HEK293 (cell line): ENCODE data around the gene TMEM259.

Source experiments
- AEBP2 ChIP-seq: fragments of 450-650 bp; formaldehyde crosslinking; IDR thresholded peaks from 2 replicates; pipeline ENCODE4 v1.5.1; 2016; ENCODE audit warnings: missing biosample characterization, missing genetic modification characterization, borderline replicate concordance
- BCL11B ChIP-seq: fragments of 450-650 bp; formaldehyde crosslinking; IDR thresholded peaks from 2 replicates; pipeline ENCODE4 v1.5.1; 2016; ENCODE audit warnings: low read depth, missing biosample characterization, missing genetic modification characterization
- ELK4 ChIP-seq: IDR thresholded peaks from 2 replicates; pipeline ENCODE4 v1.6.1; 2011; ENCODE audit warnings: mild to moderate bottlenecking, low read depth, low read length, borderline replicate concordance
- FEZF1 ChIP-seq: fragments of 450-650 bp; formaldehyde crosslinking; IDR thresholded peaks from 2 replicates; pipeline ENCODE4 v1.5.1; 2016; ENCODE audit warnings: missing biosample characterization, missing genetic modification characterization
- HOXA7 ChIP-seq: sonication (generic); formaldehyde crosslinking; IDR thresholded peaks from 2 replicates; pipeline ENCODE4 v1.8.1; 2022; ENCODE audit warnings: missing genetic modification reagents, borderline replicate concordance
- IKZF3 ChIP-seq: fragments of 450-650 bp; IDR thresholded peaks from 2 replicates; pipeline ENCODE4 v1.5.0; 2018; ENCODE audit warnings: missing biosample characterization, mild to moderate bottlenecking, missing genetic modification characterization, moderate library complexity
- KLF1 ChIP-seq: fragments of 450-650 bp; formaldehyde crosslinking; IDR thresholded peaks from 2 replicates; pipeline ENCODE4 v1.5.1; 2016; ENCODE audit warnings: missing biosample characterization, missing genetic modification characterization
- KLF8 ChIP-seq: fragments of 450-650 bp; formaldehyde crosslinking; IDR thresholded peaks from 2 replicates; pipeline ENCODE4 v1.5.1; 2016; ENCODE audit warnings: missing biosample characterization, missing genetic modification characterization
- REPIN1 ChIP-seq: fragments of 450-650 bp; formaldehyde crosslinking; IDR thresholded peaks from 2 replicates; pipeline ENCODE4 v1.5.1; 2017; ENCODE audit warnings: missing biosample characterization, missing genetic modification characterization, low read depth
- YY1 ChIP-seq: fragments of 450-650 bp; formaldehyde crosslinking; IDR thresholded peaks from 2 replicates; pipeline ENCODE4 v1.5.1; 2018; ENCODE audit warnings: missing biosample characterization, missing genetic modification characterization
- ZBTB17 ChIP-seq: fragments of 450-650 bp; formaldehyde crosslinking; IDR thresholded peaks from 2 replicates; pipeline ENCODE4 v1.5.1; 2016; ENCODE audit warnings: missing biosample characterization, missing genetic modification characterization
- ZBTB20 ChIP-seq: fragments of 450-650 bp; formaldehyde crosslinking; IDR thresholded peaks from 2 replicates; pipeline ENCODE4 v1.5.1; 2016; ENCODE audit warnings: missing biosample characterization, missing genetic modification characterization
- ZFHX2 ChIP-seq: fragments of 450-650 bp; formaldehyde crosslinking; conservative IDR thresholded peaks from 2 replicates; pipeline ENCODE4 v1.5.1; 2016; ENCODE audit warnings: missing biosample characterization, missing genetic modification characterization
- ZFP3 ChIP-seq: fragments of 450-650 bp; formaldehyde crosslinking; IDR thresholded peaks from 2 replicates; pipeline ENCODE4 v1.5.1; 2016; ENCODE audit warnings: low read depth, missing biosample characterization, missing genetic modification characterization
- ZNF155 ChIP-seq: fragments of 450-650 bp; formaldehyde crosslinking; IDR thresholded peaks from 2 replicates; pipeline ENCODE4 v1.5.1; 2016; ENCODE audit warnings: missing biosample characterization, missing genetic modification characterization
- ZNF16 ChIP-seq: fragments of 450-650 bp; formaldehyde crosslinking; IDR thresholded peaks from 2 replicates; pipeline ENCODE4 v1.5.1; 2016; ENCODE audit warnings: low read depth, missing biosample characterization, missing genetic modification characterization
- ZNF175 ChIP-seq: fragments of 450-650 bp; formaldehyde crosslinking; IDR thresholded peaks from 2 replicates; pipeline ENCODE4 v1.5.1; 2016; ENCODE audit warnings: missing biosample characterization, missing genetic modification characterization
- ZNF274 ChIP-seq, 2 experiments: fragments of 200-500 bp in 1 of 2; fragments of 450-650 bp in 1 of 2; sonication (Bioruptor generic) in 1 of 2; formaldehyde crosslinking in 1 of 2; IDR thresholded peaks; 2 replicates each; pipeline versions ENCODE4 v1.5.1 to v1.6.1; 2014 to 2016; ENCODE audit warnings: borderline replicate concordance in 1 of 2, inconsistent platforms in 1 of 2, low read length in 1 of 2, missing biosample characterization in 1 of 2, missing genetic modification characterization in 1 of 2
- ZNF311 ChIP-seq: fragments of 450-650 bp; formaldehyde crosslinking; IDR thresholded peaks from 2 replicates; pipeline ENCODE4 v1.5.1; 2017; ENCODE audit warnings: missing biosample characterization, missing genetic modification characterization, borderline replicate concordance
- ZNF324 ChIP-seq: fragments of 450-650 bp; formaldehyde crosslinking; IDR thresholded peaks from 2 replicates; pipeline ENCODE4 v1.5.1; 2016; ENCODE audit warnings: missing biosample characterization, missing genetic modification characterization
- ZNF335 ChIP-seq: fragments of 450-650 bp; formaldehyde crosslinking; conservative IDR thresholded peaks from 2 replicates; pipeline ENCODE4 v1.5.1; 2016; ENCODE audit warnings: missing biosample characterization, missing genetic modification characterization
- ZNF350 ChIP-seq: fragments of 450-650 bp; formaldehyde crosslinking; IDR thresholded peaks from 2 replicates; pipeline ENCODE4 v1.5.0; 2017; ENCODE audit warnings: missing biosample characterization, mild to moderate bottlenecking, missing genetic modification characterization
- ZNF549 ChIP-seq: fragments of 450-650 bp; IDR thresholded peaks from 2 replicates; pipeline ENCODE4 v1.5.1; 2018; ENCODE audit warnings: missing biosample characterization, missing genetic modification characterization, mild to moderate bottlenecking, inconsistent platforms, moderate library complexity
- ZNF561 ChIP-seq: fragments of 450-650 bp; IDR thresholded peaks from 2 replicates; pipeline ENCODE4 v1.5.1; 2018; ENCODE audit warnings: missing biosample characterization, missing genetic modification characterization, borderline replicate concordance
- ZNF571 ChIP-seq: fragments of 450-650 bp; formaldehyde crosslinking; IDR thresholded peaks from 2 replicates; pipeline ENCODE4 v1.5.0; 2017; ENCODE audit warnings: missing biosample characterization, missing genetic modification characterization
- ZNF600 ChIP-seq: fragments of 450-650 bp; formaldehyde crosslinking; IDR thresholded peaks from 2 replicates; pipeline ENCODE4 v1.5.1; 2016; ENCODE audit warnings: missing biosample characterization, missing genetic modification characterization
- ZNF664 ChIP-seq: fragments of 450-650 bp; formaldehyde crosslinking; IDR thresholded peaks from 2 replicates; pipeline ENCODE4 v1.5.1; 2016; ENCODE audit warnings: missing biosample characterization, missing genetic modification characterization
- ZNF701 ChIP-seq: fragments of 450-650 bp; formaldehyde crosslinking; IDR thresholded peaks from 2 replicates; pipeline ENCODE4 v1.5.1; 2016; ENCODE audit warnings: missing biosample characterization, missing genetic modification characterization
- ZNF776 ChIP-seq: fragments of 450-650 bp; formaldehyde crosslinking; IDR thresholded peaks from 2 replicates; pipeline ENCODE4 v1.5.0; 2017; ENCODE audit warnings: missing biosample characterization, missing genetic modification characterization, borderline replicate concordance
- ZNF792 ChIP-seq: fragments of 450-650 bp; formaldehyde crosslinking; IDR thresholded peaks from 2 replicates; pipeline ENCODE4 v1.5.1; 2016; ENCODE audit warnings: missing biosample characterization, missing genetic modification characterization
- ZSCAN30 ChIP-seq: fragments of 450-650 bp; IDR thresholded peaks from 2 replicates; pipeline ENCODE4 v1.5.1; 2018; ENCODE audit warnings: missing biosample characterization, mild to moderate bottlenecking, missing genetic modification characterization, moderate library complexity
- TF ChIP-seq, protein P1 (sequence below): fragments of 450-650 bp; formaldehyde crosslinking; IDR thresholded peaks from 2 replicates; pipeline ENCODE4 v1.5.1; 2016; ENCODE audit warnings: missing biosample characterization, missing genetic modification characterization
- TF ChIP-seq, protein P2 (sequence below): fragments of 450-650 bp; formaldehyde crosslinking; IDR thresholded peaks from 2 replicates; pipeline ENCODE4 v1.5.1; 2016; ENCODE audit warnings: missing biosample characterization, missing genetic modification characterization, low read depth
- TF ChIP-seq, protein P3 (sequence below): fragments of 450-650 bp; IDR thresholded peaks from 2 replicates; pipeline ENCODE4 v1.5.1; 2018; ENCODE audit warnings: missing biosample characterization, missing genetic modification characterization

The TMEM259 gene

DNA sequence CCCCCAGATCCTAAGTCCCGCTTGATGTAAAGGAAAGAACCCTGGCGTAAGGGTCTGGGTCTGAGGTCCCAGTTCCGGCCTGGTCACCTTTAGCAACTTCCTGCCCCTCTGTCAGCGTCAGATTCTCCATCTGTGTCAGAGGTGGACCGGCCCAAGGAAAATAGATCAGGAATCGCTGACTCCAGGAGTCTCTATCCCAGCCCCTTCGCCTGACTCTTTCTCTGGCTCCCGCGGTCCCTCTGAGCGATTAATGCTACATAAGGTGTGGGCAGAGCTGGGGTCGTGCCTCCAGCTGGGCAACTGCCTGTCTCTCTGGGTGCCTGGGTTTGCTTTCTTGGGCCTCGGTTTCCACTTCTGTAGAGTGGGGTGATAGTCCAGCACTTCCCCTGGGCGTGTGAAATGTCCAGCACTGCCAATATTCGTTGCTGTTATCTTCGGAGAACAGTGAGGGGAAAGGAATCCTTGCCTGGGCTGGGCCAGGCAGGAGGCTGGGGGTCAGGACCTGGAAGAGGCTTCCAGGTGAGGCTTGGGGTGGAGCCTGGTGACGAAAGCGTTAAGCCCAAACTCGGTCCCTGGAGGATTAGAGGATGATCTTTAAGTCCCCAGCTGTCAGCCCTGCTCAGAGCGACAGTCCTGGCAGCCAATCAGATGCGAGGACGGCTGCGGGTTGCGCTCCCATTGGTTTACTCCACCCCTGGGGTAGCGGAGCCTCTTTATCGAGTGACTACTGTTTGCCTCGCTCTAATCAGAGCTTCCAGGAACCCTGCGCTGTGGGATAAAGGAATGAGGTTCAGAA lies 19.8 kb upstream of the TMEM259 start (continued):
- TF ChIP-seq ZNF324 (tag by site-specific recombination) (peak; percentile 57), KLF1 (tag by site-specific recombination) (peak; percentile 74), ZNF776 (tag by site-specific recombination) (no peak), ZNF16 (tag by site-specific recombination) (no peak; the same call in 1 of the 2 replicates), ZNF549 (tag by site-specific recombination) (no peak), ZNF600 (tag by site-specific recombination) (no peak), ZNF561 (tag by site-specific recombination) (no peak), AEBP2 (tag by site-specific recombination) (no peak), ZFP3 (tag by site-specific recombination) (no peak), IKZF3 (tag by site-specific recombination) (no peak; the same call in none of the 2 replicates), YY1 (no peak), ZNF155 (tag by site-specific recombination) (no peak), REPIN1 (no peak), ZNF274 (IDR thresholded peaks at IDR 0.05; ENCODE audit: low read length) (no peak), ZNF274 (tag by site-specific recombination; IDR thresholded peaks at IDR 0.05; ENCODE audit: borderline replicate concordance) (no peak), ZNF350 (tag by site-specific recombination) (no peak), ZNF311 (tag by site-specific recombination) (no peak), FEZF1 (tag by site-specific recombination) (no peak), ZBTB17 (tag by site-specific recombination) (no peak), ZSCAN30 (tag by site-specific recombination) (no peak; the same call in 1 of the 2 replicates), ZNF792 (tag by site-specific recombination) (peak; percentile 99), ZNF335 (tag by site-specific recombination) (no peak; the same call in 1 of the 2 replicates), HOXA7 (CRISPR knock-in tag) (no peak), ZNF175 (tag by site-specific recombination) (no peak), ZNF664 (tag by site-specific recombination) (peak; percentile 87), ELK4 (no peak), ZNF701 (tag by site-specific recombination) (no peak), BCL11B (tag by site-specific recombination) (no peak; the same call in 1 of the 2 replicates), KLF8 (tag by site-specific recombination) (peak; percentile 95), ZNF571 (tag by site-specific recombination) (no peak), ZFHX2 (tag by site-specific recombination) (no peak), ZBTB20 (no peak)
- TF ChIP-seq, protein P1, sequence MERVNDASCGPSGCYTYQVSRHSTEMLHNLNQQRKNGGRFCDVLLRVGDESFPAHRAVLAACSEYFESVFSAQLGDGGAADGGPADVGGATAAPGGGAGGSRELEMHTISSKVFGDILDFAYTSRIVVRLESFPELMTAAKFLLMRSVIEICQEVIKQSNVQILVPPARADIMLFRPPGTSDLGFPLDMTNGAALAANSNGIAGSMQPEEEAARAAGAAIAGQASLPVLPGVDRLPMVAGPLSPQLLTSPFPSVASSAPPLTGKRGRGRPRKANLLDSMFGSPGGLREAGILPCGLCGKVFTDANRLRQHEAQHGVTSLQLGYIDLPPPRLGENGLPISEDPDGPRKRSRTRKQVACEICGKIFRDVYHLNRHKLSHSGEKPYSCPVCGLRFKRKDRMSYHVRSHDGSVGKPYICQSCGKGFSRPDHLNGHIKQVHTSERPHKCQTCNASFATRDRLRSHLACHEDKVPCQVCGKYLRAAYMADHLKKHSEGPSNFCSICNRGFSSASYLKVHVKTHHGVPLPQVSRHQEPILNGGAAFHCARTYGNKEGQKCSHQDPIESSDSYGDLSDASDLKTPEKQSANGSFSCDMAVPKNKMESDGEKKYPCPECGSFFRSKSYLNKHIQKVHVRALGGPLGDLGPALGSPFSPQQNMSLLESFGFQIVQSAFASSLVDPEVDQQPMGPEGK (tag by site-specific recombination): no peak
- TF ChIP-seq, protein P2, sequence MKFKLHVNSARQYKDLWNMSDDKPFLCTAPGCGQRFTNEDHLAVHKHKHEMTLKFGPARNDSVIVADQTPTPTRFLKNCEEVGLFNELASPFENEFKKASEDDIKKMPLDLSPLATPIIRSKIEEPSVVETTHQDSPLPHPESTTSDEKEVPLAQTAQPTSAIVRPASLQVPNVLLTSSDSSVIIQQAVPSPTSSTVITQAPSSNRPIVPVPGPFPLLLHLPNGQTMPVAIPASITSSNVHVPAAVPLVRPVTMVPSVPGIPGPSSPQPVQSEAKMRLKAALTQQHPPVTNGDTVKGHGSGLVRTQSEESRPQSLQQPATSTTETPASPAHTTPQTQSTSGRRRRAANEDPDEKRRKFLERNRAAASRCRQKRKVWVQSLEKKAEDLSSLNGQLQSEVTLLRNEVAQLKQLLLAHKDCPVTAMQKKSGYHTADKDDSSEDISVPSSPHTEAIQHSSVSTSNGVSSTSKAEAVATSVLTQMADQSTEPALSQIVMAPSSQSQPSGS (tag by site-specific recombination): no peak
- TF ChIP-seq, protein P3, sequence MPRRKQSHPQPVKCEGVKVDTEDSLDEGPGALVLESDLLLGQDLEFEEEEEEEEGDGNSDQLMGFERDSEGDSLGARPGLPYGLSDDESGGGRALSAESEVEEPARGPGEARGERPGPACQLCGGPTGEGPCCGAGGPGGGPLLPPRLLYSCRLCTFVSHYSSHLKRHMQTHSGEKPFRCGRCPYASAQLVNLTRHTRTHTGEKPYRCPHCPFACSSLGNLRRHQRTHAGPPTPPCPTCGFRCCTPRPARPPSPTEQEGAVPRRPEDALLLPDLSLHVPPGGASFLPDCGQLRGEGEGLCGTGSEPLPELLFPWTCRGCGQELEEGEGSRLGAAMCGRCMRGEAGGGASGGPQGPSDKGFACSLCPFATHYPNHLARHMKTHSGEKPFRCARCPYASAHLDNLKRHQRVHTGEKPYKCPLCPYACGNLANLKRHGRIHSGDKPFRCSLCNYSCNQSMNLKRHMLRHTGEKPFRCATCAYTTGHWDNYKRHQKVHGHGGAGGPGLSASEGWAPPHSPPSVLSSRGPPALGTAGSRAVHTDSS (tag by site-specific recombination): no peak
